Measurements from ENCODE around the gene PPP6R1. TPM values are rescaled to one million over a fixed set of nuclear protein-coding genes. Genes with fewer than 3 reads are reported as not detected.

Gene PPP6R1
- total RNA-seq, 4 donors from 2014 or later = 49.0 to 56.2 (median 51.3) TPM

GRCh38 chr19:55247621-55248099 lies 11.2 kb downstream of the PPP6R1 start:
- 20% methylated on average over 8 of the region's 10 CpGs for WGBS
- Histone ChIP-seq H3K36me3 (peaks cover 48% of the 10 kb centered on the region), H3K4me1 (peaks cover 50% of the 10 kb centered on the region), H3K27ac (no peak overlapping the region), H3K27me3 (no peaks in the 10 kb centered on the region), H3K4me3 (no peak overlapping the region), H3K9me3 (no peaks in the 10 kb centered on the region)
- no peak for TF ChIP-seq EP300 (IDR thresholded peaks at IDR 0.05)
- TF ChIP-seq CTCF (IDR thresholded peaks at IDR 0.05) = no peak
- no peak for TF ChIP-seq POLR2A (IDR thresholded peaks at IDR 0.05)
- TF ChIP-seq POLR2AphosphoS5 (IDR thresholded peaks at IDR 0.05) = no peak
- no peak for DNase-seq (ENCODE audit: low spot score in 2 of 2)

- no peak overlapping the region for H3K4me3 ChIP-seq
- peaks cover 41% of the 10 kb centered on the region for H3K4me1 ChIP-seq
- 90% methylated on average over 25 of the region's 40 CpGs for WGBS
- no peak overlapping the region for H3K27ac ChIP-seq
- TF ChIP-seq EP300 (IDR thresholded peaks at IDR 0.05) (no peak), CTCF (IDR thresholded peaks at IDR 0.05) (no peak), POLR2A (IDR thresholded peaks at IDR 0.05) (no peak), POLR2AphosphoS5 (IDR thresholded peaks at IDR 0.05) (no peak)
- H3K36me3 ChIP-seq = peaks cover 57% of the 10 kb centered on the region
- no peaks in the 10 kb centered on the region for H3K9me3 ChIP-seq
- no peaks in the 10 kb centered on the region for H3K27me3 ChIP-seq
- DNase-seq (ENCODE audit: low spot score in 2 of 2) = no peak
Measured at GRCh38 chr19:55246462-55247451, 12.1 kb downstream of the PPP6R1 start.

- WGBS = 93% methylated on average over 9 of the region's 23 CpGs
- Histone ChIP-seq H3K4me3 (no peak overlapping the region), H3K27me3 (no peaks in the 10 kb centered on the region), H3K4me1 (peaks cover 27% of the 10 kb centered on the region), H3K9me3 (no peaks in the 10 kb centered on the region), H3K36me3 (peaks cover 70% of the 10 kb centered on the region), H3K27ac (no peak overlapping the region)
- no peak for DNase-seq (ENCODE audit: low spot score in 2 of 2)
- TF ChIP-seq POLR2AphosphoS5 (IDR thresholded peaks at IDR 0.05) (no peak), CTCF (IDR thresholded peaks at IDR 0.05) (no peak), POLR2A (IDR thresholded peaks at IDR 0.05) (no peak), EP300 (IDR thresholded peaks at IDR 0.05) (no peak)
Measured at GRCh38 chr19:55245236-55245904, 13.4 kb downstream of the PPP6R1 start.

- no peak for DNase-seq (ENCODE audit: low spot score in 2 of 2)
Measured at GRCh38 chr19:55244004-55244680, 14.7 kb downstream of the PPP6R1 start.

More at GRCh38 chr19:55244004-55244680, 14.7 kb downstream of the PPP6R1 start:
- Histone ChIP-seq H3K27ac (no peak overlapping the region), H3K9me3 (no peaks in the 10 kb centered on the region), H3K36me3 (peaks cover 83% of the 10 kb centered on the region), H3K4me3 (no peak overlapping the region), H3K27me3 (no peaks in the 10 kb centered on the region), H3K4me1 (peaks cover 20% of the 10 kb centered on the region)
- 83% methylated on average over 12 of the region's 12 CpGs for WGBS
- no peak for TF ChIP-seq POLR2A (IDR thresholded peaks at IDR 0.05)
- no peak for TF ChIP-seq POLR2AphosphoS5 (IDR thresholded peaks at IDR 0.05)
- TF ChIP-seq CTCF (IDR thresholded peaks at IDR 0.05) = no peak
